KBM-7 (cell line): ENCODE results near the gene COPS6.
"Not testable (repeated sequence)": the region's sequence is repeated elsewhere in the genome, so short reads cannot be mapped to it uniquely, and the experiment has no call there.

Source experiments
- DNase-seq: peaks from one replicate; pipeline ENCODE4 v3.0.0-alpha.2; 2015
- in situ Hi-C: fragments of 300-500 bp; cut with MboI; formaldehyde crosslinking; loops from 2 replicates; pipeline ENCODE4 v1.14.3; 2020; ENCODE audit warnings: low sequenced_read_pairs, low pct_unique_long_range_greater_than_20kb, mixed read lengths

The COPS6 gene

GRCh38 chr7:100120733-100121036, 31.9 kb downstream of the COPS6 start:
- in situ Hi-C loops: no loop called here

DNA sequence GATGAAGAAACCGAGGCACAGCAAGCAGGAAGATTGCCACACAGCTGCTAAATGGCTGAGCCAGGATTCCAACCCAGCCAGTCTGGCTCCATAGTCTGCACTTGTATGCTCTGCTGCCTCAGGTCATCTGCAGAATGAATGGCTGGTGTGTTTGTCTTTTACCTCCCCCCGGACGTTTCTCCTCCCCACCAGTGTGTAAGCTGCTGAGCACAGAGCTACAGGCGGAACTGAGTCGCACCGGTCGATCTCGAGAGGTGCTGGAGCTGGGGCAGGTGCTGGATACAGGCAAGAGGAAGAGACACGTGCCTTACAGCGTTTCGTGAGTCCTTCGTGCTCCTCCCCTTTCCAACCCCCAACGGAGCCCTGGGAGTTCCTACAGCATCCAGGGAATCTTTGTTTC, 33.3 kb downstream of the COPS6 start:
- in situ Hi-C loops: no loop called here
- DNase-seq: no peak

More at GRCh38 chr7:100120733-100121036, 31.9 kb downstream of the COPS6 start:
- DNase-seq: no peak

DNA sequence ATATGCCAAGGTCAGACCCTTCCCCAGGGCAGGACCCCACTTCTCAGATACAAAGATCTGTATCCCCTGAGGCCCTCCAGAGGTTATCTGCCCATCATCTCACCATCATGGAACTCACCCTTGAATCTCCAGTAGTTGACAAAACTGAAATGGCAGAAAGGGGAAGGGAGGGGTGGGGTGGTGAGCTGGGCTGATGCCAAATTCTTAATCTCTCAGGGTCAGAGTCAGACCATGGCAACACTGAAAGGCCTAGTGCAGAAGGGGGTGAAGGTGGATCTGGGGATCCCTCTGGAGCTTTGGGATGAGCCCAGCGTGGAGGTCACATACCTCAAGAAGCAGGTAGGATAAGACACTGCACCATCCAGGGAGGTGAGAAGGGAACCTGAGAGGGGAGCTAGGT, 33.8 kb downstream of the COPS6 start:
- no peak for DNase-seq
- in situ Hi-C loops: no loop called here

DNA sequence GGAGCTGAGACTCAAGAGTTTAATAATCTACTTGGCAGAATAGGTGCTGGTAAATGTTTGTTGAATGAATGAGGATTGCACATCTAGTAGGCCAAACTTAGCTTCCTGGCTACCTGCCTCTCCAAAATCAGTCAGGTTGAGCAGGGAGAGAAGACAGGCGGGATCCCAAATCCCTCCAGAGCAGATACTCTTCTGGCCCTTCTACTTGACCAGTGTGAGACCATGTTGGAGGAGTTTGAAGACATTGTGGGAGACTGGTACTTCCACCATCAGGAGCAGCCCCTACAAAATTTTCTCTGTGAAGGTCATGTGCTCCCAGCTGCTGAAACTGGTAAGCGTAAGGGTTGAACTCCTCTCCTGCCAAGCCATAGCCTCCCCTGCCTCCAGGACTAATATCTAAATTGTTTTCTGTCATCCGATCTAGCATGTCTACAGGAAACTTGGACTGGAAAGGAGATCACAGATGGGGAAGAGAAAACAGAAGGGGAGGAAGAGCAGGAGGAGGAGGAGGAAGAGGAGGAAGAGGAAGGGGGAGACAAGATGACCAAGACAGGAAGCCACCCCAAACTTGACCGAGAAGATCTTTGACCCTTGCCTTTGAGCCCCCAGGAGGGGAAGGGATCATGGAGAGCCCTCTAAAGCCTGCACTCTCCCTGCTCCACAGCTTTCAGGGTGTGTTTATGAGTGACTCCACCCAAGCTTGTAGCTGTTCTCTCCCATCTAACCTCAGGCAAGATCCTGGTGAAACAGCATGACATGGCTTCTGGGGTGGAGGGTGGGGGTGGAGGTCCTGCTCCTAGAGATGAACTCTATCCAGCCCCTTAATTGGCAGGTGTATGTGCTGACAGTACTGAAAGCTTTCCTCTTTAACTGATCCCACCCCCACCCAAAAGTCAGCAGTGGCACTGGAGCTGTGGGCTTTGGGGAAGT, 35.8 kb downstream of the COPS6 start:
- in situ Hi-C loops: no loop called here
- DNase-seq: peak; percentile 17

- DNase-seq: no peak
- in situ Hi-C loops: no loop called here
These were observed 37.6 kb downstream of the COPS6 start for GRCh38 chr7:100126239-100126930.

DNA sequence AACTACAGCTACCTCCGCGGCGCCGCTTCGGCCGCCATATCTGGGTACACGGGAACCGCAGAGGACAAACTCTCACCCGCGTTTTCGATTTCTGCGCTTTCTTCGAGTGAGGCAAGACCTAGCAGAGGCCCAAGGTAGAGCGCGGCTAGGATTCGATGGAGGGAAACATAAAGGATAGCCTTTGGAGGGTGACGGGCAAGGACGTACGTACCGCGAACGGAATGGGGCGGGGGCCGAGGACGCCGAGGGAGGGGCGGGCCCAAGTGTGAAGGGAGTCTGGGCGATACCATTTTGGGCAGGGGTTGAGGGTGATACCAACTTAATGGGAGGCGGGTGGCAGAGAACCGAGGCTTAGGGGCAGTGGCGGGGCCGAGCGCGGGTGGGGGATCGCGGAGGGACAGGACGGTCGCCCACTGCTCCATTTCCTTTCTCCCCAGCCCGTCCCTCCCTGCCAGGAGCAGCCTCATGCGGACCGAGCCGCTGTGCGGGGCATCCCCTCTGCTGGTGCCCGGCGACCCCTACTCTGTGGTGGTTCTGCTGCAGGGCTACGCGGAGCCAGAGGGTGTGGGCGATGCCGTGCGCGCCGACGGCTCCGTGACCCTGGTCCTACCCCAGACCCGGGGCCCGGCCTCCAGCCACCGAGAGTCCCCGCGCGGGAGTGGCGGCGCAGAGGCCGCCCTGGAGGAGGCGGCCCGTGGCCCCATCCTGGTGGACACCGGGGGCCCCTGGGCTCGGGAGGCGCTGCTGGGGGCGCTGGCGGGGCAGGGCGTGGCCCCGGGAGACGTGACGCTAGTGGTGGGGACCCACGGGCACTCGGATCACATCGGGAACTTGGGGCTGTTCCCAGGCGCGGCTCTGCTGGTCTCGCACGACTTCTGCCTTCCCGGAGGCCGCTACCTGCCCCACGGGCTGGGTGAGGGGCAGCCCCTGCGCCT, 38.4 kb downstream of the COPS6 start, which contains the start of gene MBLAC1:
MBLAC1 (plus strand) TSS at position 37 of the 935 bp plus-strand sequence; CDS start at position 466, 429 bp downstream.
- peak; percentile 90 for DNase-seq
- in situ Hi-C loops: no loop called here

DNA sequence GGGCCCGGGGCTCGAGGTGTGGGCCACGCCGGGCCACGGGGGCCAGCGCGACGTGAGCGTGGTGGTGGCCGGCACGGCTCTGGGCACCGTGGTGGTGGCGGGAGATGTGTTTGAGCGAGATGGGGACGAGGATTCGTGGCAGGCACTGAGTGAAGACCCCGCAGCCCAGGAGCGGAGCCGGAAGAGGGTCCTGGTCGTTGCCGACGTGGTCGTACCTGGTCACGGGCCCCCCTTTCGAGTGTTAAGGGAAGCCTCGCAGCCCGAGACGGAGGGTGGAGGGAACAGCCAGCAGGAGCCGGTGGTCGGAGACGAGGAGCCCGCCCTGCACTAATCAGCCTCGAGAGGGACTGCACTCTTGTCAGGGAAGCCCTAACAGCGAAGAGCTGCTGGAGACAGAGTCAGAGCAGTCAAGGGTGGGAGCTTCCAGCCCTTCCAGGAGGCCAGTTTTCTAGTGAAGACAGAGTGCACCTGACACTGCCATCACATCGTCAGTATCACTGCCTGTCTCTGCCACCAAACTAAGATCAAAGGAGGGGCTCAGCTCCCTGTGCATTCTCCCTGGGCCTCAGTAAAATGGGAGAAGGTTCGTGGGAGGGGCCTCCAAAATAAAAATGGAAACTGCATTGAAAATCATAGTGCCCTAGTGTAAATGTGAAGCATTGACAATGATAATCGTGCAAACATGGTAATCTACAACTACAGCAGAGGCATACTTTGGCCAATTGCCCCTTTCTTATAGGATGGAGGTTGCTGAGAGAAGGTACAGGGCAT, 39.3 kb downstream of the COPS6 start:
- DNase-seq: peak; percentile 47
- in situ Hi-C loops: no loop called here

DNA sequence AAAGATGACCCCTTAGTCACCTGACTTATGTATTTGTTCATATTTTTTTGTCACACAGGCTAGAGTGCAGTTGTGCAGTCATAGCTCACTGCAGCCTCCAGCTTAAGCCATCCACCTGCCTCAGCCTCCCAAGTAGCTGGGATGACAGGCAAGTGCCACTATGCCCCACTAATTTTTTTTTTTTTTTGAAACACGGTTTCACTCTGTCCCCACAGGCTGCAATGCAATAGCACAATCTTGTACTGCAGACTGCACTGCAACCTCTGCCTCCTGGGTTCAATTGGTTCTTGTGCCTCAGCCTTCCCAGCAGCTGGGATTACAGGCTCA, 39.8 kb downstream of the COPS6 start:
- in situ Hi-C loops: no loop called here

GRCh38 chr7:100130220-100130607, 41.4 kb downstream of the COPS6 start:
- DNase-seq, in situ Hi-C loops: not testable (repeated sequence)

More for the DNA sequence above, 39.8 kb downstream of the COPS6 start:
- no peak for DNase-seq

- in situ Hi-C loops: no loop called here
- DNase-seq: peak; percentile 83
These were observed 42.1 kb downstream of the COPS6 start for GRCh38 chr7:100130608-100131453.

GRCh38 chr7:100132126-100132525, 43.4 kb downstream of the COPS6 start:
- in situ Hi-C loops: no loop called here
- DNase-seq: no peak

DNA sequence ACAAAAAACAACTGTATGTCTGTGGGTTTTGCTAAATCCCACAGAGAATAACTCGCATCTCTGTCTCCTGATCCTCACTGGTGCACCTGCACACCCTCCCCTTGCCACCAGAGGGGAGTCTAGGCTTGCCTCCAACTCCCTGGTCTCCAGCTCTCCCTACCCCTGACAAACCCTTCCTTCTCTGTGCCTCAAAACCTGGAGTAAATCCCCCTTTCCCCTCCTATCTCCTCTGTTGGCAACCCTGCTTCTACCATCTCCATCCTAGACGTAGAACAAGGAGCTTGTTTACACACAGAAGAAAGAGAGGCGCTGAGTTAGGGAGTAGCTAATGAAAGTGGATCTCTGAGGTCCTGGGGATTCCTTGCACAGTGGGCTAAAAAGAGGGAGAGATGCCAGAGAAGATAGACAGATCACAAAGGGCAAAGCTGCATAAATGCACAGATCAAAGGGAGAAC, 44.0 kb downstream of the COPS6 start:
- DNase-seq: peak; percentile 85
- in situ Hi-C loops: no loop called here

DNA sequence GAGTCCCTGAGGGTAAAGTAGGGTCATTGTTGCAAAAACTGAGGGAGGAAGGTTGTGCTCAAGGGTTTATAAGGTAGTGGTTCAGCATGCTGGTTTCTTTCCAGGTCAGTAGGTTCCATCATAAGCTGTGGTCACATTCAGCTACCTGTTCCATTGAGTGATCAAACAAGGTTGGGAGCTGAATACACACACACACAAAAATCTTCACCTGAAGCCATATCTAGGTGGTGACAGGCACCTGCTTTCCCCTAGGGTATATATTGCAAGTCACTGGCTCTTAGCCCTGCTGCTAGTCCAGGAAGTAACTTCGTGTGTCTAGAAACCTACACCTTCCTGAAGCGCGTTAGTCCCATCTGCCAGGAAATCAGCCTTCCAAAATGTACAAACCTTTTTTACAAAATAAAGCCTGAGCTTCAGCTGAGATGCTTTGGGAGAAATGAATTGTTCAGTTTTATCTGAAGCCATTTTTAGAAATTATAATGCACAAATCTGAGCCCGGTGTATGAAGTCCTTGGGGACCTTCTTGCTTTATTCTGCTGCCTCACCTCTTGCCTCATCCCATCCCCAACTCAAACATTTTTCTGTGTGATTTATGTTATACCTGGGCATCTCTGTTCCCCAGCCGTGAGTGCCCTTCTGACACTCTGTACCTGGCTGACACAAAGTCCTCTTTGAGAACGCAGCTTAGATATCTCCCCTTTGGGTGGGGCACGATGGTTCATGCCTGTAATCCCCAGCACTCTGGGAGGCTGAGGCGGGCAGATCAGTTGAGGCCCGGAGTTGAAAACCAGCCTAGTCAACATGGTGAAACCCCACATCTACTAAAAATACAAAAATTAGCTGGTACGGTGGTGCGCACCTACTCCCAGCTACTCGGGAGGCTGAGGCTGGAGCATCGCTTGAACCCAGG, 49.3 kb downstream of the COPS6 start:
- no peak for DNase-seq
- in situ Hi-C loops: no loop called here

DNA sequence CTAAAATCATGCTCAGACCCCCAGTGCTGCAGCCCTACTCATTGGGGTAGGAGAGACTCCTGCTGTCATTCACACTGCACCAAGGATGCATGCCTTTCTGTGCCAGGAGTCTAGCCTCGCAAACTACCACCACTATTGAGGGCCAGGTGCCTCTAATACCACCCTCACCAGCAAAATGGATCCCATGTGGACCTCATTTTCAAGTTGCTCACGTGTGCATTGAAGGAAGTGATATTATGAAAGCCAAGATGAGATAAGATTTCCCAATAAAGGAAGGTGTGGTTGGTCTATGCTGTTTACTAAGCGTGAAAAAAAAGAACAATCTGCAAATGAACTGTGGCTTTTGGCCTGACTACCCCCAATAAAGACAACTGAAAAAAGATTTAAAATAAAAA, 52.8 kb downstream of the COPS6 start:
- in situ Hi-C loops: no loop called here
- DNase-seq: no peak
